ENCODE measurements around the gene RSBN1L. TPM values are rescaled to one million over a fixed set of nuclear protein-coding genes. Genes with fewer than 3 reads are reported as not detected.
"Not testable (repeated sequence)": the region's sequence is repeated elsewhere in the genome, so short reads cannot be mapped to it uniquely, and the experiment has no call there.

RSBN1L gene
- total and polyA plus RNA-seq, 3 experiments from 2014 or later, result 9.6 to 24.5 (median 23.4) TPM

DNA sequence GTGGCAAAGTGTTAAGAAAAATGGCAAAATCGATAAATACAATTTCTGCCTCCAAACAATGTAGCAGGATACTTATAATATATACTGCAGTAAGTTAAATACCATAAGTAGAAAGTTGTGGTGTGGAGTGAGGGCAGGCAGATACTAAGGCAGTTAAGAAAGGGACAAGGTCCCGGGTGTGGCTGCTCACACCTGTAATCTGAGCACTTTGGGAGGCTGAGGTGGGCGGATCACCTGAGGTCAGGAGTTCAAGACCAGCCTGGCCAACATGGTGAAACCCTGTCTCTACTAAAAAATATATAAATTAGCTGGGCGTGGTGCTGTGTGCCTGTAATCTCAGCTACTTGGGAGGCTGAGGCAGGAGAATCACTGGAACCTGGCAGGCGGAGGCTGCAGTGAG is 21.3 kb downstream of the RSBN1L start:
- H3K4me1 Mint-ChIP-seq, result peaks cover 52 to 72% (median 70%) of the 10 kb centered on the region in 3 donors
- H3K36me3 ChIP-seq (ENCODE audit: insufficient read depth, low read length); H3K27me3 Mint-ChIP-seq; DNase-seq; H3K27me3 ChIP-seq (ENCODE audit: insufficient read depth, low read length, poor library complexity, severe bottlenecking); H3K9me3 Mint-ChIP-seq; H3K27ac ChIP-seq (ENCODE audit: low read depth, low read length); H3K9me3 ChIP-seq (ENCODE audit: low read length); H3K4me3 ChIP-seq (ENCODE audit: low read length); POLR2A ChIA-PET: not testable (repeated sequence)
- H3K36me3 Mint-ChIP-seq, result peaks cover 0 to 17% (median 1%) of the 10 kb centered on the region in 3 donors
- CTCF ChIA-PET, result interaction anchor here (1.0 kb wide), 1 partner anchor 20 kb away, joined by 3 read pairs; no protein-coding TSS in a partner anchor
- H3K4me1 ChIP-seq (ENCODE audit: insufficient read depth, low read length), result peaks cover 22% of the 10 kb centered on the region
- peak overlapping the region in 1 of 7 donors; percentile 33 for H3K4me3 Mint-ChIP-seq
- H3K27ac Mint-ChIP-seq, result peak overlapping the region in 3 of 8 donors; percentile 21 to 36 (median 25)

DNA sequence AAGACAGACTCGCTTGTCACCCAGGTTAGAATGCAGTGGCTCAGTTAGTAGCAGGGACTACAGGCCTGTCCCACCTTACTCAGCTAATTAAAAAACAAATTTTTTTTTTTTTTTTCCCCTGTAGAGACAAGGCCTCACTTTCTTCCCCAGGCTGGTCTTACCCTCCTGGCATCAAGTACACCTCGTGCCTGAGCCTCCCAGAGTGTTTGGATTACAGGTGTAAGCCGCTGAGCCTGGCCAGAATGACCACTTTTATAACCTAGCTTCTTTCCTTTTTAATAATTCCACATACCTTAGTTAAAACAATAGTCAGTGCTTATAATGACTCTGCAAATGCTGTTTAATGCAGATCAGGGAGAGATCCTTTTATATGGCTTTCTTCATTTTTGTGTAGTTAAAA is 31.3 kb downstream of the RSBN1L start:
- Histone ChIP-seq H3K9me3 (ENCODE audit: low read length) (no peaks in the 10 kb centered on the region), H3K36me3 (ENCODE audit: insufficient read depth, low read length) (no peaks in the 10 kb centered on the region), H3K27ac (ENCODE audit: low read depth, low read length) (no peak overlapping the region), H3K4me1 (ENCODE audit: insufficient read depth, low read length) (peaks cover 24% of the 10 kb centered on the region), H3K27me3 (ENCODE audit: insufficient read depth, low read length, poor library complexity, severe bottlenecking) (no peaks in the 10 kb centered on the region), H3K4me3 (ENCODE audit: low read length) (no peak overlapping the region)
- Mint-ChIP-seq H3K4me3 (peak overlapping the region in 6 of 7 donors; percentile 21 to 59 (median 40)), H3K27ac (peak overlapping the region in 7 of 8 donors; percentile 30 to 88 (median 75)), H3K4me1 (peaks cover 50 to 68% (median 63%) of the 10 kb centered on the region in 3 donors), H3K9me3 (no peaks in the 10 kb centered on the region), H3K27me3 (no peaks in the 10 kb centered on the region), H3K36me3 (peaks cover 0 to 11% (median 1%) of the 10 kb centered on the region in 3 donors)
- no peak for DNase-seq
- POLR2A ChIA-PET, result no interaction called here
- CTCF ChIA-PET, result no interaction called here

DNA sequence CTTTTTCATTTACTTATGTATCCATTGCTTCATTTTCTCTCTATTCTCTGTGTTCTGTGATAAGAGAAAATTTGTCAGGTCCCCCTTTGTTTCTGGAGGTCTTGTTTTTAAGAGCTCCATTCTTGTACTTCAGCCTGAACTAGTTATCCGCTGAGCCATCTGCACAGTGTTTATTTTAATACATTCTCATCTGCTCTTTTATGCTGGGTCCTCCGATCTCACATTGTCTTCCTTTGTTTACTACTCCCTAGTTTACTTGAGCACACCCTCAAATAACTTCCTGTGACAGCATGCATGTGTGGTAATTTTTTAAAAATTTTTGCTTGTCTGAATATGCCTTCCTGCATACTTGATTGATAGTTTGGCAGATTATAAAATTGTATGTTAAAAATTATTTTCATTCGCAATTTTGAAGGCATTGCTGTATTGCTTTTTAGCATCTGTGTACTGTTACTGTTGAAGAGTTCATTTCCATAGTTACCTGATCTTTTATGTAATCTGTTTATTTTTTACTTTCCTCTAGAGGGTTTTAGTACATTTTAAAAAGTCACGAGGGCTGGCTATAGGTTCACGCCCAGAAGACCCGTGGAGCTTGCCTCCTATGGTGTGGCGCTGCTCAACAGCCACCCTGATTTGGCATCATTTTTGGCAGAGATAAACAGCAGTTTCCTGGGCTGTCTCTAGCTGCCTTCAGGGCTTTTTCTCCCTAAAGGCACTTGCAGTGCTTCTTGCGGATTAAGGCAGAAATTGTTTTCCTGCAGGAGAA is 31.9 kb downstream of the RSBN1L start:
- H3K27ac Mint-ChIP-seq, result peak overlapping the region; percentile 30 to 88 (median 74)
- H3K4me3 ChIP-seq (ENCODE audit: low read length), result no peak overlapping the region
- H3K36me3 Mint-ChIP-seq, result peaks cover 0 to 11% (median 3%) of the 10 kb centered on the region in 3 donors
- H3K27me3 Mint-ChIP-seq, result no peaks in the 10 kb centered on the region
- ChIA-PET CTCF (no interaction called here), POLR2A (no interaction called here)
- DNase-seq, result peak in 2 of 5 donors; percentile 7 to 24
- no peaks in the 10 kb centered on the region for H3K9me3 ChIP-seq (ENCODE audit: low read length)
- H3K4me3 Mint-ChIP-seq, result peak overlapping the region in 6 of 7 donors; percentile 21 to 59 (median 40)
- H3K27me3 ChIP-seq (ENCODE audit: insufficient read depth, low read length, poor library complexity, severe bottlenecking), result no peaks in the 10 kb centered on the region
- H3K27ac ChIP-seq (ENCODE audit: low read depth, low read length), result peak overlapping the region; percentile 27
- H3K36me3 ChIP-seq (ENCODE audit: insufficient read depth, low read length), result no peaks in the 10 kb centered on the region
- peaks cover 28% of the 10 kb centered on the region for H3K4me1 ChIP-seq (ENCODE audit: insufficient read depth, low read length)
- H3K4me1 Mint-ChIP-seq, result peaks cover 56 to 74% (median 69%) of the 10 kb centered on the region in 3 donors
- H3K9me3 Mint-ChIP-seq, result no peaks in the 10 kb centered on the region

DNA sequence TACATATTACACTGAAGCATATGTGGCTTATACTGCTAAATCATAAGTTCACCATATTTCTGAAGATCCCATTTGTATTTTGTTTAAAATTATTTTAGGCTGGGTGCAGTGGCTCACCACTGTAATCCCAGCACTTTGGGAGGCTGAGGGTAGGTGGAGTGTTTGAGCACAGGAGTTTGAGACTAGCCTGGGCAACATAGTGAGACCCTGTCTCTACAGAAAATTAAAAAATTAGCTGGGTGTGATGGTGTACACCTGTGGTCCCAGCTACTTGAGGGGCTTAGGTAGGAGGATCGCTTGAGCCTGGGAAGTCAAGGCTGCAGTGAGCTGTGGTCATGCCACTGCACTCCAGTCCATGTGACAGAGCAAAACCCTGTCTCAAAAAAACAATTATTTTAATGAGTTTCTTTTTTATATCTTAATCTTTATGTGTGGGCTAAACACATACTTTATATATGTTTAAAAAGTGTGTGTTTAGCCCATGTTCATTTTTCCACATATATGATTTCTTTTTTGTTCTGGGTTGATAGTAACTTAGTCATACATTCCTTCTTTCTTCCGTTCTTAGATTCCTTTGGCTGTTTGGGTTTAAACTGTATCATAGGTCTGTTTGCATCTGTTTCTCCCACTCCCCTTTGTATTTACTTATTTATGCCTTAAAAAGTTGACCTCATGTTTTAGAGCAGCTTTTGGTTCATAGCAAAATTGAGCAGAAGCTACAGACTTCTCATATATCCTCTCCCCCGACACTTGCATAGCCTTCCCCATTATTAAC is 33.5 kb downstream of the RSBN1L start:
- Histone ChIP-seq H3K36me3 (ENCODE audit: insufficient read depth, low read length) (no peaks in the 10 kb centered on the region), H3K9me3 (ENCODE audit: low read length) (no peaks in the 10 kb centered on the region), H3K27ac (ENCODE audit: low read depth, low read length) (no peak overlapping the region), H3K4me1 (ENCODE audit: insufficient read depth, low read length) (peaks cover 28% of the 10 kb centered on the region), H3K27me3 (ENCODE audit: insufficient read depth, low read length, poor library complexity, severe bottlenecking) (no peaks in the 10 kb centered on the region), H3K4me3 (ENCODE audit: low read length) (no peak overlapping the region)
- Mint-ChIP-seq H3K27ac (peak overlapping the region in 6 of 8 donors; percentile 7 to 88 (median 61)), H3K4me1 (peaks cover 58 to 77% (median 72%) of the 10 kb centered on the region in 3 donors), H3K4me3 (peak overlapping the region in 2 of 7 donors; percentile 4 to 5), H3K9me3 (no peaks in the 10 kb centered on the region), H3K36me3 (peaks cover 0 to 11% (median 3%) of the 10 kb centered on the region in 3 donors), H3K27me3 (no peaks in the 10 kb centered on the region)
- CTCF ChIA-PET, result interaction anchor here (0.8 to 2.2 kb wide), 3 partner anchors 8 to 310 kb away, joined by 3 to 4 read pairs (median 4); partner anchors contain the start of gene RSBN1L
- POLR2A ChIA-PET, result no interaction called here
- no peak for DNase-seq

DNA sequence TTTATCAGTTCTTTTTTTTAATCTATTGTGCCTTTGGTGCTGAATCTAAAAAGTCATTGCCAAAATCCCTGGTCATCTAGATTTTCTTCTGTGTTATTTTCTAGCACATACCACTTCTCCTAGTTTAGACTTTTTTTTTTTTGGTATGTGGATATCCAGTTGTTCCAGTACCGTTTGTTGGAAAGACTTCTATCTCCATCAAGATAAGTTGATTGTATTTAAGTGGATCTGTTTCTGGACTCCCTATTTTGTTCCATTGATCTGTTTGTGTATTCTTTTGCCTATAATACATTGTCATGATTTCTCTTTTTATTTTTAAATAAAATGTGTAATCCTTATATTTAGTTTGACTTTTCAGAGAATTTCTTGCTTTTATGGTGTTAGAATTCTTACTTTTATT is 35.5 kb downstream of the RSBN1L start:
- CTCF ChIA-PET, result no interaction called here
- Histone ChIP-seq H3K4me3 (ENCODE audit: low read length) (no peak overlapping the region), H3K27ac (ENCODE audit: low read depth, low read length) (no peak overlapping the region), H3K36me3 (ENCODE audit: insufficient read depth, low read length) (no peaks in the 10 kb centered on the region), H3K4me1 (ENCODE audit: insufficient read depth, low read length) (peaks cover 28% of the 10 kb centered on the region), H3K27me3 (ENCODE audit: insufficient read depth, low read length, poor library complexity, severe bottlenecking) (no peaks in the 10 kb centered on the region), H3K9me3 (ENCODE audit: low read length) (no peaks in the 10 kb centered on the region)
- POLR2A ChIA-PET, result interaction anchor here (0.6 kb wide), 1 partner anchor 133 kb away, joined by 4 read pairs; no protein-coding TSS in a partner anchor
- H3K4me3 Mint-ChIP-seq, result peak overlapping the region in 1 of 7 donors; percentile 8
- peaks cover 0 to 20% (median 4%) of the 10 kb centered on the region in 3 donors for H3K36me3 Mint-ChIP-seq
- peaks cover 60 to 78% (median 74%) of the 10 kb centered on the region in 3 donors for H3K4me1 Mint-ChIP-seq
- no peak for DNase-seq
- no peaks in the 10 kb centered on the region for H3K9me3 Mint-ChIP-seq
- H3K27me3 Mint-ChIP-seq, result no peaks in the 10 kb centered on the region
- H3K27ac Mint-ChIP-seq, result peak overlapping the region in 3 of 8 donors; percentile 9 to 14 (median 11)

DNA sequence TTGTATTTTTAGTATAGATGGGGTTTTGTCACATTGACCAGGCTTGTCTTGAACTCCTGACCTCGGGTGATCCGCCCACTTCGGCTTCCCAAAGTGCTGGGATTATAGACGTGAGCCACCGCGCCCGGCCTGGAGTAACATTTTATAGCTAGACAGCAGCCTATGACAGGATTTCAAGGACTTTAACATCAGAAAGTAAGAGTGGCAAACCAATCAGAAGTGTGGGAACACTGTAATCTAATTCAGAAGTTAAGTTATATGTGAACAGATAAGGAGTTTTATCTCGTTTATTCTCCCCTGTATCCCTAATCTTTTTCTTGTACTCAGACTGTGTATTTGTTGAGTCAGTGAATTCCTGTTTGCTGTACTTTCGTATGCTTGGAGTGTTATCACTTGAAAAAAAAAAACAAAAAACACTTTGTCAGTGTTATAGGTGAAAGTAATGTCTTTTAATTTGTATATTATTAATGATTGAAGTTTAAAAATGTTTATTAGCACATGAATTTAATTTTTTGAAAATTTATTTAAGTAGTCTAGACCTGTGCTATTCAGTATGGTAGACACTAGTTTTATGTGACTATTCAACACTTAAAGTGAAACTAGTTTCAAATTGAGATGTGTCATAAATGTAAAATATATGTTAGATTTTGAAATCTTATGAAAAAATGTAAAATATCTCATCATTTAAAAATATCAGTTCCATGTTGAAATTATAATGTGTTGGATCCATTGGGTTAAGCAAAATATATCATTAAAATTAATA is 38.6 kb downstream of the RSBN1L start:
- Mint-ChIP-seq H3K27me3 (no peaks in the 10 kb centered on the region), H3K4me1 (peaks cover 40 to 62% (median 58%) of the 10 kb centered on the region in 3 donors), H3K9me3 (no peaks in the 10 kb centered on the region), H3K27ac (peak overlapping the region in 1 of 8 donors; percentile 46), H3K36me3 (peaks cover 0 to 33% (median 11%) of the 10 kb centered on the region in 3 donors), H3K4me3 (peak overlapping the region in 1 of 7 donors; percentile 32)
- H3K4me1 ChIP-seq (ENCODE audit: insufficient read depth, low read length), result peaks cover 5% of the 10 kb centered on the region
- no peaks in the 10 kb centered on the region for H3K27me3 ChIP-seq (ENCODE audit: insufficient read depth, low read length, poor library complexity, severe bottlenecking)
- H3K9me3 ChIP-seq (ENCODE audit: low read length), result no peaks in the 10 kb centered on the region
- CTCF ChIA-PET, result no interaction called here
- POLR2A ChIA-PET, result no interaction called here
- H3K27ac ChIP-seq (ENCODE audit: low read depth, low read length), result no peak overlapping the region
- DNase-seq, result no peak
- H3K36me3 ChIP-seq (ENCODE audit: insufficient read depth, low read length), result peaks cover 12% of the 10 kb centered on the region
- H3K4me3 ChIP-seq (ENCODE audit: low read length), result no peak overlapping the region

DNA sequence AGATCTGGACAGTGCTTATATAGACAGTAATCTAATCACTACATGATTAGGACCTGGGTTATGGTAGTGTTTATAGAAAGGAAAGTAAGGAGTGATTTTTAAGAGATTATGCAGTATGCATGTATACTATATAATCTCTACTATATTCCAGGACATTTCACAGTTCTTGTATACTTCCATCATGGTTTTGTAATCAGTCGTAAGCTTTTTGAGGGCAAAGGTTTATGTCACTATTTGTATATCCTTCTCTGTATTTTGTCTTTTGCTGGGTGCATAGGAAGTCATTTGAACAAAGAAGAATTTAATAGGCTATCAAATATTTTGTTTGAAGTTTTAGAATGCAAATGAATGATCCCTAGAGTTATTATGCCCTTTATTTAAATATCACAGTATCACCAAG is 39.2 kb downstream of the RSBN1L start:
- no peak for DNase-seq
- CTCF ChIA-PET, result no interaction called here
- Mint-ChIP-seq H3K36me3 (peaks cover 0 to 35% (median 9%) of the 10 kb centered on the region in 3 donors), H3K4me3 (no peak overlapping the region), H3K27ac (peak overlapping the region in 5 of 8 donors; percentile 13 to 74 (median 61)), H3K4me1 (peaks cover 37 to 56% (median 55%) of the 10 kb centered on the region in 3 donors), H3K9me3 (no peaks in the 10 kb centered on the region), H3K27me3 (no peaks in the 10 kb centered on the region)
- Histone ChIP-seq H3K27ac (ENCODE audit: low read depth, low read length) (no peak overlapping the region), H3K36me3 (ENCODE audit: insufficient read depth, low read length) (peaks cover 12% of the 10 kb centered on the region), H3K4me1 (ENCODE audit: insufficient read depth, low read length) (peaks cover 5% of the 10 kb centered on the region), H3K9me3 (ENCODE audit: low read length) (no peaks in the 10 kb centered on the region), H3K27me3 (ENCODE audit: insufficient read depth, low read length, poor library complexity, severe bottlenecking) (no peaks in the 10 kb centered on the region), H3K4me3 (ENCODE audit: low read length) (no peak overlapping the region)
- POLR2A ChIA-PET, result no interaction called here

Data from CD8-positive, alpha-beta memory T cell (primary cell).